ENCODE measurements around the gene THBS2.
"Not testable (repeated sequence)": the region's sequence is repeated elsewhere in the genome, so short reads cannot be mapped to it uniquely, and the experiment has no call there.

DNA sequence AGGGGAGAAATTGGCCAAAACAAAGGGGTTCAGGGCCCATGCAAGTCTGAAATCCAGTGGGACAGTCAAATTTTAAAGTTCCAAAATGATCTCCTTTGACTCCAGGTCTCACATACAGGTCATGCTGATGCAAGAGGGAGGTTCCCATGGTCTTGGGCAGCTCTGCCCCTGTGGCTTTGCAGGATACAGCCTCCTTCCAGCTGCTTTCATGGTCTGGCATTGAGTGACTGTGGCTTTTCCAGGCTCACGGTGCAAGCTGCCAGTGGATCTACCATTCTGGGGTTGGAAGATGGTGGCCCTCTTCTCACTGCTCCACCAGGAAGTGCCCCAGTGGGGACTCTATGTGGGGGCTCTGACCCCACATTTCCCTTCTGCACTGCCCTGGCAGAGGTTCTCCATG lies 73.8 kb downstream of the THBS2 start:
- not testable (repeated sequence) for TF ChIP-seq CTCF, POLR2A (IDR thresholded peaks at IDR 0.05)

Measured in Peyer's patch (tissue), 4 donors.